ENCODE results near the gene INTS13. TPM values are rescaled to one million over a fixed set of nuclear protein-coding genes. Genes with fewer than 3 reads are reported as not detected.

The INTS13 gene
- total RNA-seq, 4 donors from 2014 or later = 6.4 to 120 (median 15.7) TPM

DNA sequence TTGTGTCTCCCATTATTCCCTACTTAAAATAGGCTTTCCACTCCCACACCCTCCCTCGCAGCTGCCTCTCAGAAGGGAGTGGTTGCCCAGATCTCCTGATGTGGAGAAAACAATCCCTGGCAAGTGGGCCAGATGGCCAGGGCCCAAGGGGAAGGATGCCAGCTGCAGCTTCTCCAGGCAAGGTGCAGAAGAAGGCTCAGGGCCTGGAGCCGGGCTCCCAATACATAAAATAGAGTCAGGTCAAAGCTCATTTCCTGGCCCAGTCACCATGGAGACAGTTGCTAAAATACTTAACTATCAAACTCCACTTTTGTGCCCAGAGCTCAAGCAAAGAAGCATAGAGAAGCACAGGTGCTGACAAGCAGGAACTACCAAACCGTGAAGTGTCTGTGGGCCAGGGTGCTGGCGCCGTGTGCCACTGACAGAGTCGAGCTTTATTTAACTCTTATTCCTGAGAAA, 59.1 kb downstream of the INTS13 start:
- 18 to 22% methylated on average over 4 to 6 of the region's 6 CpGs for WGBS, 2 donors (ENCODE audit: low coverage in 1 of 2)
- intact Hi-C loops (cut with DNase I; ENCODE audit: low total_unique reads) = no loop called here
- TF ChIP-seq EP300 (IDR thresholded peaks at IDR 0.05; ENCODE audit: low read depth) = no peak
- no peak for TF ChIP-seq POLR2A (IDR thresholded peaks at IDR 0.05)
- no peak for TF ChIP-seq POLR2AphosphoS5 (IDR thresholded peaks at IDR 0.05)
- TF ChIP-seq, protein P1, sequence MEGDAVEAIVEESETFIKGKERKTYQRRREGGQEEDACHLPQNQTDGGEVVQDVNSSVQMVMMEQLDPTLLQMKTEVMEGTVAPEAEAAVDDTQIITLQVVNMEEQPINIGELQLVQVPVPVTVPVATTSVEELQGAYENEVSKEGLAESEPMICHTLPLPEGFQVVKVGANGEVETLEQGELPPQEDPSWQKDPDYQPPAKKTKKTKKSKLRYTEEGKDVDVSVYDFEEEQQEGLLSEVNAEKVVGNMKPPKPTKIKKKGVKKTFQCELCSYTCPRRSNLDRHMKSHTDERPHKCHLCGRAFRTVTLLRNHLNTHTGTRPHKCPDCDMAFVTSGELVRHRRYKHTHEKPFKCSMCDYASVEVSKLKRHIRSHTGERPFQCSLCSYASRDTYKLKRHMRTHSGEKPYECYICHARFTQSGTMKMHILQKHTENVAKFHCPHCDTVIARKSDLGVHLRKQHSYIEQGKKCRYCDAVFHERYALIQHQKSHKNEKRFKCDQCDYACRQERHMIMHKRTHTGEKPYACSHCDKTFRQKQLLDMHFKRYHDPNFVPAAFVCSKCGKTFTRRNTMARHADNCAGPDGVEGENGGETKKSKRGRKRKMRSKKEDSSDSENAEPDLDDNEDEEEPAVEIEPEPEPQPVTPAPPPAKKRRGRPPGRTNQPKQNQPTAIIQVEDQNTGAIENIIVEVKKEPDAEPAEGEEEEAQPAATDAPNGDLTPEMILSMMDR (IDR thresholded peaks at IDR 0.05) = no peak

DNA sequence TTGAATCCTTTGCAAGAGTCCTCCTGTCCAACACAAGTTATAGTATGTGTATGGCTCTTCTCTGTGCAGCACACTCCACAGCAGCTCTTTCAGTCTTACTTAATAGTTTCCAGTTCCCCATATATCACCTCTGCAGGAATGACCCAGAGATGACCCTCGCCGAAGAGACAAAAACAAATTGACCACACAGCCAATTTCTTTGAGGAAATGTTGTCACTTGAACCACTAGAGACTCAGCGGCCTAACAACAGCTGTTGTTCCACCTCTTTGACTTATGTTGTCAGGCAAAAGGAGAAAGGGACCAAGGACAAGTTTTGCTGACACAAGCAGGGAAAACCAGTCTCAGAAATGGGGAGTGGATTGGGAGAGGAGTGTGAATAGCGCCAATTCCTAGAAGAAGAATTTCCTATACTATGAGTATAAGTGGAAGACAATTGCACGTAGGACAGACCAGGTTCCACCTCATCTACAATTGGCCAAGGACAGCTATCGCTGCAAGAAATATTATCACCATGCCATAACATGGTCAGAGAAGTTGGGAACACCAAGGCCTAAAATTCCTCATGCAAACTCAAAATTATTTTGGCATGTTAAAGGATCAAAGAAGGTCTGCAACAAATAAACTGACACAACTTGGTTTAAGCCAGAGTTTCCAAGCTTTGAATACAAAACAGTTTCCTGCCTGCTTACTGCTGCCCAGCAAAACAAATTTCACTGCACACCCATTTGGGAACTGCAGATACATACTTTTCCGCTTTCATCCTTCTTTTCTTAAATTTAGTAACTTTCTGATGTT, 63.1 kb downstream of the INTS13 start:
- no peak overlapping the region for H3K27ac ChIP-seq
- H3K4me3 ChIP-seq = no peak overlapping the region
- WGBS, 2 donors (ENCODE audit: low coverage in 1 of 2) = 73 to 100% methylated on average over 1 to 7 of the region's 7 CpGs
- H3K4me1 ChIP-seq = peaks cover 12 to 25% (median 20%) of the 10 kb centered on the region in 4 donors
- in situ Hi-C loops (cut with MboI; ENCODE audit: low pct_ligation_motif_present in 1 of 4, low pct_unique_long_range_greater_than_20kb in 1 of 4, low sequenced_read_pairs in 3 of 4) (no loop called here), intact Hi-C loops (cut with DNase I; ENCODE audit: low total_unique reads) (no loop called here)
- H3K9me3 ChIP-seq = no peaks in the 10 kb centered on the region
- no peaks in the 10 kb centered on the region for H3K27me3 ChIP-seq
- TF ChIP-seq, protein P1 (IDR thresholded peaks at IDR 0.05) = no peak
- TF ChIP-seq POLR2AphosphoS5 (IDR thresholded peaks at IDR 0.05) = no peak
- no peak for TF ChIP-seq EP300 (IDR thresholded peaks at IDR 0.05; ENCODE audit: low read depth)
- no peak for TF ChIP-seq POLR2A (IDR thresholded peaks at IDR 0.05)
- DNase-seq = no peak
- H3K36me3 ChIP-seq = no peaks in the 10 kb centered on the region

More for the DNA sequence above, 59.1 kb downstream of the INTS13 start:
- in situ Hi-C loops (cut with MboI; ENCODE audit: low pct_ligation_motif_present in 1 of 4, low pct_unique_long_range_greater_than_20kb in 1 of 4, low sequenced_read_pairs in 3 of 4) = no loop called here
- peaks cover 6 to 11% (median 9%) of the 10 kb centered on the region in 4 donors for H3K4me1 ChIP-seq
- peak overlapping the region in 2 of 4 donors; percentile 36 to 47 for H3K27ac ChIP-seq
- DNase-seq = peak; percentile 74
- H3K36me3 ChIP-seq = no peaks in the 10 kb centered on the region
- H3K9me3 ChIP-seq = no peaks in the 10 kb centered on the region
- no peak overlapping the region for H3K4me3 ChIP-seq
- no peaks in the 10 kb centered on the region for H3K27me3 ChIP-seq

- in situ Hi-C loops (cut with MboI; ENCODE audit: low pct_ligation_motif_present in 1 of 4, low pct_unique_long_range_greater_than_20kb in 1 of 4, low sequenced_read_pairs in 3 of 4) = no loop called here
- Histone ChIP-seq H3K9me3 (no peaks in the 10 kb centered on the region), H3K4me1 (peaks cover 6 to 14% (median 10%) of the 10 kb centered on the region in 4 donors), H3K27me3 (no peaks in the 10 kb centered on the region), H3K27ac (no peak overlapping the region), H3K36me3 (no peaks in the 10 kb centered on the region), H3K4me3 (no peak overlapping the region)
- DNase-seq = no peak
- TF ChIP-seq, protein P1 (IDR thresholded peaks at IDR 0.05) = no peak
- TF ChIP-seq EP300 (IDR thresholded peaks at IDR 0.05; ENCODE audit: low read depth) = no peak
- TF ChIP-seq POLR2AphosphoS5 (IDR thresholded peaks at IDR 0.05) = no peak
- no peak for TF ChIP-seq POLR2A (IDR thresholded peaks at IDR 0.05)
- WGBS, 2 donors (ENCODE audit: low coverage in 1 of 2) = 63 to 71% methylated on average over 1 of the region's 1 CpG
- intact Hi-C loops (cut with DNase I; ENCODE audit: low total_unique reads) = no loop called here
Measured at GRCh38 chr12:26872625-26873024, 65.2 kb downstream of the INTS13 start.

DNA sequence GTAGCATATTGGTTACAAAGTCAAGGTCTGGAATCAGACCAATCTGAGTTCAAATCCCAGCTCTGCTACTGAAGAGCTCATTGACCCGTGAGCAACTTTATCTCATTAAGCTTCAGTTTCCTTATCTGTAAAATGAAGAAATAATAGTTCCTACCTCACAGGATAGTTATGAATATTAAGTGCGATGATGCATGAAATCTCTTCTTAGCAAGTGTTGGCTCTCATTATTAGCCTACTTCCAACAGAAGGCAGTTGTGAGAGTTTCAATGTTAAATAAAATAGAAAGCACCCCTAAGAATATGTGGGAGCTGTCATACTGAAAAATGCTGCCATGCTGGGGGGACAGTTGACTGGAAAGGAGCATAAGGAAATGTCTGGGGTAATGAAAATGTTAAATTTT, 65.8 kb downstream of the INTS13 start:
- intact Hi-C loops (cut with DNase I; ENCODE audit: low total_unique reads) (no loop called here), in situ Hi-C loops (cut with MboI; ENCODE audit: low pct_ligation_motif_present in 1 of 4, low pct_unique_long_range_greater_than_20kb in 1 of 4, low sequenced_read_pairs in 3 of 4) (no loop called here)
- H3K27me3 ChIP-seq = no peaks in the 10 kb centered on the region
- peaks cover 6 to 14% (median 10%) of the 10 kb centered on the region in 4 donors for H3K4me1 ChIP-seq
- 83 to 94% methylated on average over 2 of the region's 2 CpGs for WGBS, 2 donors (ENCODE audit: low coverage in 1 of 2)
- H3K36me3 ChIP-seq = no peaks in the 10 kb centered on the region
- no peak overlapping the region for H3K27ac ChIP-seq
- TF ChIP-seq POLR2A (IDR thresholded peaks at IDR 0.05) (no peak), POLR2AphosphoS5 (IDR thresholded peaks at IDR 0.05) (no peak), EP300 (IDR thresholded peaks at IDR 0.05; ENCODE audit: low read depth) (no peak)
- TF ChIP-seq, protein P1 (IDR thresholded peaks at IDR 0.05) = no peak
- no peak for DNase-seq
- H3K4me3 ChIP-seq = no peak overlapping the region
- H3K9me3 ChIP-seq = no peaks in the 10 kb centered on the region
